GM19023 (cell line): ENCODE measurements around the gene ATRN.
A peak's percentile ranks its signal among the peaks of the same experiment; 100 is the strongest.

Experiments
- ATAC-seq: cut with Tn5 transposase; IDR thresholded peaks from one replicate; pipeline ENCODE4 v1.9.1; 2021; ENCODE audit warnings: mild to moderate bottlenecking, moderate library complexity; ENCODE audit not compliant: unreplicated experiment

ATRN gene

GRCh38 chr20:3653921-3654320, 183.1 kb downstream of the ATRN start:
- no peak for ATAC-seq

GRCh38 chr20:3654326-3655130, 183.7 kb downstream of the ATRN start:
- ATAC-seq = no peak

- no peak for ATAC-seq
Measured at GRCh38 chr20:3655131-3655405, 184.2 kb downstream of the ATRN start.

GRCh38 chr20:3658019-3658715, 187.3 kb downstream of the ATRN start:
- ATAC-seq = no peak

- peak; percentile 87 for ATAC-seq
Measured at GRCh38 chr20:3658716-3659491, 188.1 kb downstream of the ATRN start.

- no peak for ATAC-seq
Measured at GRCh38 chr20:3659492-3660261, 188.9 kb downstream of the ATRN start.

- no peak for ATAC-seq
Measured at GRCh38 chr20:3660262-3661059, 189.6 kb downstream of the ATRN start.

- ATAC-seq = no peak
Measured at GRCh38 chr20:3661060-3661813, 190.4 kb downstream of the ATRN start.

- ATAC-seq = no peak
Measured at GRCh38 chr20:3661814-3662665, 191.2 kb downstream of the ATRN start.

GRCh38 chr20:3663031-3663701, 192.3 kb downstream of the ATRN start, which contains the start of gene GFRA4:
Gene GFRA4, minus strand, starts transcription at chr20:3663399. Its CDS starts 0 bp downstream, at chr20:3663399.
- ATAC-seq = no peak

GRCh38 chr20:3663858-3664257, 193.0 kb downstream of the ATRN start:
- ATAC-seq = no peak

- no peak for ATAC-seq
Measured at GRCh38 chr20:3667434-3668037, 196.7 kb downstream of the ATRN start.

GRCh38 chr20:3669710-3670367, 199.0 kb downstream of the ATRN start:
- no peak for ATAC-seq

GRCh38 chr20:3670511-3670910, 199.7 kb downstream of the ATRN start:
- ATAC-seq = no peak

- no peak for ATAC-seq
Measured at GRCh38 chr20:3670945-3671344, 200.1 kb downstream of the ATRN start.

GRCh38 chr20:3671986-3672546, 201.2 kb downstream of the ATRN start:
- ATAC-seq = no peak
